GM19468 (cell line): Measurements from ENCODE around the gene ERMAP.
A peak's percentile ranks its signal among the peaks of the same experiment; 100 is the strongest.
"Not testable (repeated sequence)": the region's sequence is repeated elsewhere in the genome, so short reads cannot be mapped to it uniquely, and the experiment has no call there.

ENCODE experiments used
- ATAC-seq: cut with Tn5 transposase; IDR thresholded peaks from one replicate; pipeline ENCODE4 v1.9.1; 2021; ENCODE audit warnings: mild to moderate bottlenecking, moderate library complexity, moderate number of reproducible peaks; ENCODE audit not compliant: unreplicated experiment; ENCODE audit errors: extremely low read depth

ERMAP gene

GRCh38 chr1:42841010-42841409, 24.1 kb downstream of the ERMAP start:
- no peak for ATAC-seq

DNA sequence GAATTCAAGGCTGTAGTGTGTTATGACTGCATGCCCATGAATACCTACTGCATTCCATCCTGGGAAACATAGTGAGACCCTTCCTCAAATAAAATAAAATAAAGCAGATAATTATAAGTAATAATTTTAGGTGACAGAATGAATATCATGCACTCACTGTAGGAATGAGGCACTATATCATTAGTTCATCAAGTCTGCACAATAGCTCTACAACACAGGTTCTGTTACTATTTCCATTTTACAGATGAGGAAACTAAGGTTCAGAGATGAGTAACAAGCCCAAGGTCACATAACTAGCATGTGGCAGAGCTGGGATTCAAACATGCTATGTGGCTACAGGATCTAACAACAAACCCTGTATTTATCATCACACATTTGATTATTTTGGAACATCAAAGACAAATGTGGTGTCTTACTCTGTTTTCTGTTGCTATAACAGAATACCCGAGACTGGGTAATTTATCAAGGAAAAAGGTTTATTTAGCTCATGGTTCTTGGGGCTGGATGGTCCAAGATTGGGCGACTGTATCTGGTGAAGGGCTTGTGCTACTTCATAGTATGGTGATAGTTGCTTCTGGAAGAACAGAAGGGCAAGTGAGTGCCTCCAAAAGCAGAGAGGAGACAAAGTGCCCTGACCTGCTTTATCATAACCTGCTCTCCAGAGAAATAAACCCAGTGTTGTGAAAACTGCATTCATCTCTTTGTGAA, 24.7 kb downstream of the ERMAP start:
- no peak for ATAC-seq

DNA sequence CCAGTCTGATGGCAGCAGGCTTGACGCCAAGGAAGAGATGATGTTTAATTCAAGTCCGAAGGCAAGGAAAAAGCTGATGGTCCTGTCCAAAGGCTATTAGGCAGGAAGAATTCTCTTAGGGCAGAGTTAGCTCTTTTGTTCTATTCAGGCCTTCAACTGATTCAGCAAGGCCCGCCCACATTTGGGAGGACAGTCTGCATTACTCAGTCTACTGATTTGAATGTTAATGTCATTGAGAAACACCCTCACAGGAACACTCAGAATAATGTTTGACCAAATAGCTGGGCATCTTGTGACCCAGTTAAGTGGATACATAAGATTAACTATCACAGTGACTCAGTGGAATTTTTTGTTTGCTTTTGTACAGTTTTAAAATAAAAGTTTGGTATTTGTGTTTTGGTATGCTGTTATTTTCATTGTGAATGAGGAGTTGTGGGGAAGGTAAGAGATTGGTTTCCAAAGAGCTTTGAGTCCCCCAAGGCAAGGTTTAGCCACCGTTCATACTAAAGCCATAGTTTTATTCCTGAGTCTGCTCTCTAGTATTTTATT, 27.7 kb downstream of the ERMAP start:
- no peak for ATAC-seq

DNA sequence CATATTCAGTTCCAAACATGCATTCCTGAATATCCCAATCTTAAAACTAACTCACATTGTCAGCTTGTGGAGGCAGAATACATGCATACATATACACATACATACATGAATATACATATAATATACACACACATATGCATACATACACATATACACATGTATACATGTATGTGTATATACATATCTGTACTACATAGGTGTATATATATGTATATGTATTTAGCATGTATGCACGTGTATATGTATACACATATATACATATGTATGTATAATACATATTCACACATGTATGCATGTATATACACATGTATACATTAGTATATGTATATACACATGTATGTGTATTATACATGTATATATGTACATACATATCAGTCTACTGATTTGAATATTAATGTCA, 28.3 kb downstream of the ERMAP start:
- no peak for ATAC-seq

DNA sequence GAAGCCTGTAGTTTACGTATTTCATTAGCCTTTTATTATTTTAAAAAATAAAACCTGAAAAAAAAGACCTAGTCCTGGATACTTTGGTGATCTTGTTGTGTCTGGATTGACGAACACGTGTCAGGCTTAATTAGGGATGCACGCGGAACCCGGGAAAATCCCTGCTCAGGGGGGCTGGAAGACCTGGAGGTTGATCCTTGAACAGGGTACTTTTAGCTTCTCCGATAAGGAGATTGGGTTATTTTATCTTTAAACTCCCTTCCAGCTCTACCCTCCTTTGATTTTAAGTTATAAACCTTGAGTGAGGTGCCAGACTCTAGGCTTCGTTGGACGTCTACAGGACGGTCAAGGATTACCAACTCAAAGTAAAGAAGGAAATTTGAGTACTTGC, 28.9 kb downstream of the ERMAP start:
- peak; percentile 5 for ATAC-seq

DNA sequence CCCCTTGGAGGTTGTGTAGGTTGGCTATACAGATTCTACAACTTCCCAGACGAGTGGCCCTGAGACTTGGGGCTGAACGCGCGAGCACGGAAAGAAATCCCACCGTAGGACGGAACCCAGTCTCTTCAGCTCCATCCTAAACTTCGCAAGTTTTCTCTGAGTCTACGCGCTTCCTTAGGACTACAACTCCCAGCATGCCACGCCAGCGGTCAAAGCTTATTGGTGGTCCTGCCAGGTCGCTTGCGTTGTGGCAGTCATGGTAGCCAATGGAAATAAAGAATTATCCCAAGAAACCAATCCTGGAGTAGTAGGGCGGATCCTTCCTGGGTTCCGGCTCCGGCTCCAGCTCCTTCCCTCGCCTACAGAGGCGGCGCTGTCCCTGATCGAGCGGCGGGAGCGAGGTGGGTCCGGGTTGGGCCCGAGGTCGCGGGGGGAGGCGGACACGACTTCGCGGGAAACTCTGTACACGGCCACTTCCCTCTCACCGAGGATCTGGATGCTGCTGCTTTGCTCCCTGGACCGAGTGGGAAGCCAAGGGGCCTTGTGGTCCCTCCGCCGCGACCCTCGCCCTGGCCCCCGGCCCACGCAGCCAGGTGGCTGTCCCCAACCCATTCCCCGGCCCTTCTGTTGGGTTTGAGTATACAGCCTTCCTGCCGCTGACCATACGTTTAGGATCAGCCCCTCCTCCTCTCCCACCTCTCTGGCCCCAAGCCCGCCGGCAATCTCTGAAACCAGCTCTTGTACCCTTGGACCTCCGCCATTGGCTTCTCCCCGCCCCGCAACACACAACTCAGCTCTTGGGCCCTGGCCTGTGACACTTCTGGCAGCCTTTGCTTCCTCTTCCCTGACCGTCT, 29.6 kb downstream of the ERMAP start, which contains the start of gene ZNF691:
Gene ZNF691 (plus strand): TSS at position 357 of the 854 bp plus-strand sequence. CDS start 3,046 bp downstream, outside the sequence.
- peak; percentile 84 for ATAC-seq

DNA sequence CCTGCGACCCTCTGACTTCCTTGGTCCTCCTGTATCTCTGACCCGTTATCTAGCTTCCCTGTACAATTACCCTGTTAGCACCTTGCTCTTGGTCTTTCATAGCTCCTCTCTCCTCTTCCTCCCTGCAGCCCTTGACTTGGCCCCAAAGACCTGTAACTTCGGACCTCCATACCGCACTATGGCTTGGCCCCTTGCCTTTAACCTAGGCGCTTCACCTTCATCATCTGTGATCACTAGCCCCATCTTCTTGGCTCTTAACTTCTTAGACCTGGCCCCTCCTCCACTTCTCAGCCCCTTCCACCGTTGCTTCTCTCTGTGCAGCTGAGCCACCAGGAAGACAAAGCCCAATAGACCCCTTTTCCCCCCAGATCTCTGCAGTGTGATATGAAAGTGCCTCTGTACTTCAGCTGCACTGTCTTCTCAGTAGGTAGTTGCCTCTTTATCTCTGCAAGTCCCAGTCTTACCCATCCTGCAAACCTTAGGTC, 30.2 kb downstream of the ERMAP start:
- no peak for ATAC-seq

- ATAC-seq = no peak
These were observed 31.0 kb downstream of the ERMAP start for GRCh38 chr1:42847721-42848460.

DNA sequence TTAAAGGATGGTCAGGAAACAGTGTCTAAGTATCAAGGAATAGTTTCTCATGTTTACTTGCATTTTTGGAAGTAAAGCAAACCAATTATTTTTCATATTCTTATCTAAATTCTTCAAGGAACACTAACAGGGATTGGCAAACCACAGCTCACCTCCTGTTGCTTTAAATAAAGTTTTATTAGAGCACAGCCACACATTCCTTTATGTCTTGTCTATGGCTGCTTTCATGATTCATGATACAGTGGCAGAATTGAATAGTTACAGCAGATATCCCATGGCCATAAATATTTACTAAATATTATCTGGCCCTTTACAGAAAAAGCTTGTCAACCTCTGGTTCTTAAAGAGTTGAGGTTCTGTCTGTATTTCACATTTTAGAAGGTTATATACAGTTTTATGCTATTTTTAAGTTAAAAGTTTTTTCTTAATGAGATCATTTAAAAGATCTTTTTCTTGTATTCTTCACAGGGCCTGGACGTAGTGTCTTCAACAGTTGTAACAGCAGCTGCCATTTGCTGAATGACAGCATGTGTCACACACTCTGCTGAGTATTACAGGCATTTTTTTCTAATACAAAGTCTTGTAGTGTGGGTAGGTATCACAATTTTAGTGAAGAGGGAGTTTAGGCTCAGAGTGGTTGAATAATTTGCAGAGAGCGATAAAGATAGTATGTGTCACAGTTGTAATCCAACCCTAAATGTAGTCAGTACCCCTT, 32.1 kb downstream of the ERMAP start:
- ATAC-seq = no peak

DNA sequence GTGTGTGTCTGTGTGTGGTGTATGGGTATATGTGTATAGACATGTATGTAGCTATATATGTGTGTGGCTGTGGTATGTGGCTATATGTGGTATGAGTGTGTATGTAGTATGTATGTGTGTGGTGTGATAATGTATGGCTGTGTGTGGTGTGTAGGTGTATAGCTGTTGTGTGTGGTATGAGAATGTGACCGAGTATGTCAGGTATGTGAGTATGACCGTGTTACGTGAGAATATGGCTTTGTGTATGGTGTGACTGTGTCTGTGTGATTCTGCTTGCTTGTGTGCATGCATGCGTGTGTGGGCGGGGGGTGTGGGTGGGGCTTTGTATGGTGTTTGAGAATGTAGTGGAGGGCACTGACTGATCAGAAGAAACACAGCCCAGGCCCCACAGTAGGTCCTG, 33.0 kb downstream of the ERMAP start:
- ATAC-seq = no peak

- ATAC-seq = no peak
These were observed 34.5 kb downstream of the ERMAP start for GRCh38 chr1:42851420-42851819.

- no peak for ATAC-seq
These were observed 35.2 kb downstream of the ERMAP start for GRCh38 chr1:42851960-42852607.

DNA sequence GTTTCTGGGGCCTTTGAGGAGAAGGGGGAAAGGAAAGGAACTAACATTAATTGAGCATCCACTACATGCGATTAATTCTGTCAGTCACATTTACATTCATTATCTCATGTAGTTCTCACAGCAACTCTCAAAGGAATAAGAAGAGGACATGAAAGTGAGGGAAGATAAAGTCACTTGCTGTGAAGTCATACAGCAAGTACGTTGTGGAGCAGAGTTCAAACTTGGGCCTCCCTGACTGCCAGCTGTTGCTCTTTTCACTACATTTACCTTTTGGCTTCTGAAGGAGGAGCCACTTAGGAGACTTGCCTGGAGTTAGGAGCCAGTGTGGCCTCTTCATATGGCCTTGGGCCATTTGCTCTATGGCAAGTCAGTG, 35.7 kb downstream of the ERMAP start:
- ATAC-seq = no peak

- no peak for ATAC-seq
These were observed 36.4 kb downstream of the ERMAP start for GRCh38 chr1:42853116-42853884.

DNA sequence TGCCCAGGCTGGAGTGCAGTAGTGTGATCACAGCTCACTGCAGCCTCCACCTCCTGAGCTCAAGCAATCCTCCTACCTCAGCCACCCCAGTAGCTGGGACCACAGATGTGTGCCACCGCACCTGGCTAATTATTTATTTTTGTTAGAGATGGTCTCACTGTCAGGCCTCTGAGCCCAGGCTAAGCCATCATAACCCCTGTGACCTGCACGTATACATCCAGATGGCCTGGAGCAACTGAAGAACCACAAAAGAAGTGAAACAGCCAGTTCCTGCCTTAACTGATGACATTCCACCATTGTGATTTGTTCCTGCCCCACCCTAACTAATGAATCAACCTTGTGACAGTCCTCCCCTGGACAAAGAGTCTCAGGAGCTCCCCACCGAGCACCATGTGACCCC, 39.6 kb downstream of the ERMAP start:
- not testable (repeated sequence) for ATAC-seq

- ATAC-seq = not testable (repeated sequence)
These were observed 42.4 kb downstream of the ERMAP start for GRCh38 chr1:42859366-42859765.

- no peak for ATAC-seq
These were observed 43.6 kb downstream of the ERMAP start for GRCh38 chr1:42860339-42861013.

- no peak for ATAC-seq
These were observed 44.1 kb downstream of the ERMAP start for GRCh38 chr1:42861014-42861399.
